SU-DHL-6 (cell line): Measurements from ENCODE around the gene MRPL54.
"Not testable (repeated sequence)": the region's sequence is repeated elsewhere in the genome, so short reads cannot be mapped to it uniquely, and the experiment has no call there.

Experiments
- H2AFZ ChIP-seq: fragments of 200-600 bp; sonication (generic); 2 replicates; pipeline ENCODE4 v1.6.1; 2014; ENCODE audit warnings: low read depth, mild to moderate bottlenecking, moderate library complexity, mixed read lengths, antibody characterized with exemption, low read length; ENCODE audit not compliant: severe bottlenecking
- H3F3A ChIP-seq: fragments of 200-600 bp; shearing (Covaris generic); 2 replicates; pipeline ENCODE4 v1.6.0; 2016; ENCODE audit warnings: antibody characterized with exemption, mild to moderate bottlenecking; ENCODE audit not compliant: insufficient read depth
- H3K27ac ChIP-seq: fragments of 200-600 bp; sonication (generic); 2 replicates; pipeline ENCODE4 v1.5.1; 2016; ENCODE audit warnings: low read depth, mild to moderate bottlenecking, low read length, moderate library complexity, mixed read lengths
- H3K27me3 ChIP-seq: fragments of 200-600 bp; sonication (generic), shearing (Covaris generic); 2 replicates; pipeline ENCODE4 v1.6.0; 2014; ENCODE audit warnings: mild to moderate bottlenecking, low read length
- H3K36me3 ChIP-seq: fragments of 200-600 bp; sonication (generic); 2 replicates; pipeline ENCODE4 v1.6.1; 2014; ENCODE audit warnings: mild to moderate bottlenecking, low read length, mixed read lengths
- H3K4me2 ChIP-seq: fragments of 300-600, 200-600 bp; shearing (Covaris generic), sonication (generic); 2 replicates; pipeline ENCODE4 v1.6.0; 2014; ENCODE audit warnings: low read length, low read depth, mild to moderate bottlenecking; ENCODE audit not compliant: poor library complexity, severe bottlenecking
- H3K4me3 ChIP-seq: fragments of 200-600 bp; sonication (generic); 2 replicates; pipeline ENCODE4 v1.5.1; 2014; ENCODE audit warnings: antibody characterized with exemption, low read length, mild to moderate bottlenecking, mixed read lengths; ENCODE audit not compliant: insufficient read depth, poor library complexity, severe bottlenecking
- H3K79me2 ChIP-seq: fragments of 200-600 bp; sonication (generic); 2 replicates; pipeline ENCODE4 v1.6.1; 2014; ENCODE audit warnings: mild to moderate bottlenecking, low read length, moderate library complexity; ENCODE audit not compliant: insufficient read depth
- H3K9ac ChIP-seq: fragments of 200-600 bp; sonication (generic); 2 replicates; pipeline ENCODE4 v1.7.0; 2014; ENCODE audit warnings: mild to moderate bottlenecking, low read length
- H3K9me2 ChIP-seq: fragments of 200-600 bp; sonication (generic); replicated peaks from 2 replicates; pipeline ENCODE4 v1.6.1; 2014; ENCODE audit warnings: low read length; ENCODE audit not compliant: insufficient read depth
- H3K9me3 ChIP-seq: fragments of 200-600 bp; sonication (generic); 2 replicates; pipeline ENCODE4 v1.6.1; 2014; ENCODE audit warnings: low read length, mixed read lengths; ENCODE audit not compliant: insufficient read depth
- H4K20me1 ChIP-seq: fragments of 200-600 bp; sonication (generic); 2 replicates; pipeline ENCODE4 v1.6.1; 2014; ENCODE audit warnings: low read depth, mild to moderate bottlenecking, antibody characterized with exemption, low read length, moderate library complexity, mixed read lengths
- CTCF ChIP-seq: fragments of 200-600 bp; sonication (generic); IDR thresholded peaks from one replicate; pipeline ENCODE4 v1.5.1; 2017; ENCODE audit warnings: antibody characterized with exemption, mild to moderate bottlenecking, low read length, moderate library complexity; ENCODE audit not compliant: insufficient read depth, poor library complexity, severe bottlenecking
- EZH2phosphoT487 ChIP-seq: fragments of 200-600 bp; sonication (generic), shearing (Covaris generic); conservative IDR thresholded peaks from 2 replicates; pipeline ENCODE4 v1.6.1; 2018; ENCODE audit warnings: mild to moderate bottlenecking, antibody characterized with exemption, low read length, moderate library complexity, mixed read lengths

Gene MRPL54

DNA sequence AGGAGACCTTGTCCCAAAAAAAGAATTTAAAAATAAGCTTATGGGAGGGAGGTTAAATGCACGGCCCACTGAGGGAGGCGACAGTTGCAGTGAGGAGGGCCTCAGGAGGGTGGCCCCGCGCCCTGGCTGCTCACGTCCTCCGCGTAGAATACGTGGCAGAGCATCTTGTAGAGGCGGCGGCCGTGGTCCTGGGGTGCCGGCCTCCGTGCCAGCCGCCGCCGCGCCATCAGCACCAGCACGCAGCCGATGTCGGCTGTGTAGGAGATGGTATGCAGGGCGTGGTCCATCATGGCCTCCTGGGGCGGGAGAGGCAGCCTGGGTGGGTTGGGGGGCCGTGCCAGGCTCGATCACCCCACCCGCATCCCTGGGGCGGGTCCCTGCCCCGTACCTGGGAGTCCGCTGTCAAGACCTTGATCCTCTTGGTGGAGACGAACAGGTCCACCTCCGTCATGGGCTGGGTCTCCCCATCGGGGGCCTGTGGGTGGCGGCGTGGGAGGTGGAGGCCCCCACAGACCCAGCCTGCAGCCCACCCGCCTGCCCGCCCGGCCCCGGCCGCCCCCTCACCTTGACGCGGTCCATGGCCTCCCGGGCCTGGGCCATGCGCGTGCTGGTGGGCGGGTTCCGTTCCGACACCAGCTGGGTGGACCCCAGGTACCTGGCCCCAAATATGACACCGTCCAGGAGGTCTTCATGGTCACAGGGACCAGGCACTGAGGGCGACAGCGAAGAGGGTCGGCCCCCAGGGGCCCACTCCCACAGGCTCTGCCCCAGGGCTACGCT, 8.7 kb upstream of the MRPL54 start:
- Histone ChIP-seq H4K20me1 (0 out of 2 replicates have a peak, but pooled peaks cover 2% of the 10 kb centered on the region), H3F3A (no peaks in the 10 kb centered on the region), H2AFZ (no peak overlapping the region), H3K4me3 (no peak overlapping the region), H3K9me2 (no peaks in the 10 kb centered on the region), H3K36me3 (no peaks in the 10 kb centered on the region), H3K9me3 (no peaks in the 10 kb centered on the region), H3K27me3 (no peaks in the 10 kb centered on the region), H3K9ac (no peak overlapping the region), H3K79me2 (no peaks in the 10 kb centered on the region), H3K4me2 (no peak overlapping the region), H3K27ac (no peak overlapping the region)
- no peak for TF ChIP-seq CTCF
- TF ChIP-seq EZH2phosphoT487, result no peak

DNA sequence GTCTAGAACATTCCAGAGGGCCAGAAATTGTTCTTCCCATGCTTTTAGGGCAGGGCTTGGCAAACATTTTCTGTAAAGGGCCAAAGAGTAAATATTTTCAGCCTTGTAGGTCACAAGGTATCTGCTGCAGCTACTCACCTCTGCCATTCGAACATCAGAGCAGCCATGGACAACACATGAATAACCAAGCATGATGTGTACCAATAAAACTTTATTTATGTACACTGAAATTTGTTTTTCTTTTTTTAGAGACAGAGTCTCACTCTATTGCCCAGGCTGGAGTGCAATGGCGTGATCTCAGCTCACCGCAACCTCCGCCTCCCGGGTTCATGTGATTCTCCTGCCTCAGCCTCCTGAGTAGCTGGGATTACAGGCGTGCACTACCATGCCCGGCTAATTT, 4.8 kb upstream of the MRPL54 start:
- peaks cover 19% of the 10 kb centered on the region for H3K79me2 ChIP-seq
- H3K4me2 ChIP-seq, H3K9me2 ChIP-seq, H4K20me1 ChIP-seq, H3K36me3 ChIP-seq, H2AFZ ChIP-seq, H3K27ac ChIP-seq, H3K27me3 ChIP-seq, H3K4me3 ChIP-seq, H3K9me3 ChIP-seq, H3K9ac ChIP-seq: not testable (repeated sequence)
- H3F3A ChIP-seq, result peaks cover 10% of the 10 kb centered on the region

GRCh38 chr19:3758297-3758696, 4.2 kb upstream of the MRPL54 start:
- H3K9me2 ChIP-seq, H3K9ac ChIP-seq, H3K4me3 ChIP-seq, H4K20me1 ChIP-seq, H3K27me3 ChIP-seq, H3K9me3 ChIP-seq, H3K4me2 ChIP-seq, H3K36me3 ChIP-seq, H3K27ac ChIP-seq, H2AFZ ChIP-seq: not testable (repeated sequence)
- Histone ChIP-seq H3F3A (peaks cover 10% of the 10 kb centered on the region), H3K79me2 (peaks cover 21% of the 10 kb centered on the region)

DNA sequence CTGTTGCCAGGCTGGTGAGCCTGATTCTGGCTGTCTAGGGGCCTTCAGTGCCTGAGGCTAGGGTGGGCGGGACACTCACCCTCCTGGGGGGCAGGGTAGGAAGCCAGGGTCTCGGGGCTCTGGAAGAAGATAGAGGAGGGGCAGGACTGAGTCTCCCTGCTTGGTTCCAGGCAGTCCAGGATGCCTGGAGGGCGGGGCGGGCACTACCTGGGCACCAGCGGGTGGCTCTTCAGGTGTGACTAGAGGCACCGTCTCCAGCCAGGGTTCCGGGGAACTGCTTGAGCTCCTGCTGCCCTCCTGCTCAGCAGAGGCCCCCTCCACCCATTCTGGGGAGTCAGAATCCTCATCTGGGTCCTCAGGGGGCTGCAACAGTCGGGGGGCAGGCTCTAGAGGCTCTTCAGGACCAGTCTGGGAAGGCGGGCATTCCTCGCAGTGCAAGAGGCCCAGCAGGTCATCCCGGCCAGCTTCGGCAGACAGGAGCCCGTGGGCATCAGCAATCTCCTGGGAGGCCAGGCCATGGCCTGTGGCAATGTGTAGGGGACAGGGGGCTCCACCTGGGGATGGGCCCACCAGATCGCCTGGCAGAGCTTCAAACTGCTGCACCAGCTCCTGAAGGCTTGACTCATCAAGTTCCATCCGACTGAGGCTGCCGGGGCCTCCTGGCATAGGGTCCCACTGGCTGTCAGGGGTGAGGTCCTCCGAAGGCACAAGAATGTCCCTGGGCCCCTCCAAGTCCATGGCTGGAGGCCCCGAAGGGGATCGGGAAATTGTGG, 2.8 kb upstream of the MRPL54 start:
- no peak for TF ChIP-seq EZH2phosphoT487
- TF ChIP-seq CTCF, result no peak
- no peak overlapping the region for H3K4me3 ChIP-seq
- H2AFZ ChIP-seq, result no peak overlapping the region
- peaks cover 10% of the 10 kb centered on the region for H3F3A ChIP-seq
- H3K27ac ChIP-seq, result no peak overlapping the region
- no peaks in the 10 kb centered on the region for H3K9me2 ChIP-seq
- H4K20me1 ChIP-seq, result 0 out of 2 replicates have a peak, but pooled peaks cover 2% of the 10 kb centered on the region
- no peak overlapping the region for H3K9ac ChIP-seq
- H3K27me3 ChIP-seq, result no peaks in the 10 kb centered on the region
- H3K79me2 ChIP-seq, result peaks cover 23% of the 10 kb centered on the region
- H3K4me2 ChIP-seq, result no peak overlapping the region
- H3K9me3 ChIP-seq, result no peaks in the 10 kb centered on the region
- no peaks in the 10 kb centered on the region for H3K36me3 ChIP-seq
